ENCODE measurements around the gene GPR18.

Gene GPR18

GRCh38 chr13:99280166-99280565 lies 22.0 kb upstream of the GPR18 start:
- no peak for TF ChIP-seq CTCF (IDR thresholded peaks at IDR 0.05; ENCODE audit: low read length)
- TF ChIP-seq EZH2 (optimal IDR thresholded peaks at IDR 0.05; ENCODE audit: low read depth, low read length): no peak
- TF ChIP-seq EZH2phosphoT487 (IDR thresholded peaks at IDR 0.05; ENCODE audit: low read length): no peak
- H3K4me1 ChIP-seq (ENCODE audit: low read length): peaks cover 10% of the 10 kb centered on the region
- no peaks in the 10 kb centered on the region for H3K9me2 ChIP-seq (replicated peaks; ENCODE audit: insufficient read depth, low read length)
- no peak overlapping the region for H2AFZ ChIP-seq (ENCODE audit: low read length)
- no peaks in the 10 kb centered on the region for H3K36me3 ChIP-seq (replicated peaks; ENCODE audit: insufficient read depth, low read length)
- H3K27me3 ChIP-seq (replicated peaks; ENCODE audit: insufficient read depth, low read length): no peaks in the 10 kb centered on the region
- no peaks in the 10 kb centered on the region for H3F3A ChIP-seq (ENCODE audit: insufficient read depth, low read length)
- H3K4me2 ChIP-seq (ENCODE audit: low read depth, low read length): no peak overlapping the region
- DNase-seq: no peak
- H3K9me3 ChIP-seq (replicated peaks; ENCODE audit: insufficient read depth, low read length): no peaks in the 10 kb centered on the region
- H4K20me1 ChIP-seq (ENCODE audit: insufficient read depth, low read length): no peaks in the 10 kb centered on the region
- no peak overlapping the region for H3K4me3 ChIP-seq (ENCODE audit: low read length)
- H3K9ac ChIP-seq (ENCODE audit: low read length): no peak overlapping the region
- H3K79me2 ChIP-seq (ENCODE audit: low read length): no peaks in the 10 kb centered on the region
- H3K27ac ChIP-seq (ENCODE audit: low read length): no peak overlapping the region

GRCh38 chr13:99279637-99280036 lies 21.5 kb upstream of the GPR18 start:
- H3K36me3 ChIP-seq (replicated peaks; ENCODE audit: insufficient read depth, low read length): no peaks in the 10 kb centered on the region
- H3K9me2 ChIP-seq (replicated peaks; ENCODE audit: insufficient read depth, low read length): no peaks in the 10 kb centered on the region
- TF ChIP-seq CTCF (IDR thresholded peaks at IDR 0.05; ENCODE audit: low read length) (no peak), EZH2 (optimal IDR thresholded peaks at IDR 0.05; ENCODE audit: low read depth, low read length) (no peak), EZH2phosphoT487 (IDR thresholded peaks at IDR 0.05; ENCODE audit: low read length) (no peak)
- H3K4me2 ChIP-seq (ENCODE audit: low read depth, low read length): no peak overlapping the region
- H3K79me2 ChIP-seq (ENCODE audit: low read length): no peaks in the 10 kb centered on the region
- no peak for DNase-seq
- peaks cover 10% of the 10 kb centered on the region for H3K4me1 ChIP-seq (ENCODE audit: low read length)
- no peaks in the 10 kb centered on the region for H3K27me3 ChIP-seq (replicated peaks; ENCODE audit: insufficient read depth, low read length)
- no peaks in the 10 kb centered on the region for H3K9me3 ChIP-seq (replicated peaks; ENCODE audit: insufficient read depth, low read length)
- no peak overlapping the region for H3K9ac ChIP-seq (ENCODE audit: low read length)
- no peak overlapping the region for H3K4me3 ChIP-seq (ENCODE audit: low read length)
- no peaks in the 10 kb centered on the region for H3F3A ChIP-seq (ENCODE audit: insufficient read depth, low read length)
- H2AFZ ChIP-seq (ENCODE audit: low read length): no peak overlapping the region
- H3K27ac ChIP-seq (ENCODE audit: low read length): no peak overlapping the region
- H4K20me1 ChIP-seq (ENCODE audit: insufficient read depth, low read length): no peaks in the 10 kb centered on the region

GRCh38 chr13:99278843-99279242 lies 20.7 kb upstream of the GPR18 start:
- H3K36me3 ChIP-seq (replicated peaks; ENCODE audit: insufficient read depth, low read length): no peaks in the 10 kb centered on the region
- H3K27me3 ChIP-seq (replicated peaks; ENCODE audit: insufficient read depth, low read length): no peaks in the 10 kb centered on the region
- no peaks in the 10 kb centered on the region for H3K9me3 ChIP-seq (replicated peaks; ENCODE audit: insufficient read depth, low read length)
- no peak for DNase-seq
- H3F3A ChIP-seq (ENCODE audit: insufficient read depth, low read length): no peaks in the 10 kb centered on the region
- no peak overlapping the region for H3K4me2 ChIP-seq (ENCODE audit: low read depth, low read length)
- no peak overlapping the region for H3K9ac ChIP-seq (ENCODE audit: low read length)
- H3K27ac ChIP-seq (ENCODE audit: low read length): no peak overlapping the region
- no peak overlapping the region for H3K4me3 ChIP-seq (ENCODE audit: low read length)
- H4K20me1 ChIP-seq (ENCODE audit: insufficient read depth, low read length): no peaks in the 10 kb centered on the region
- H2AFZ ChIP-seq (ENCODE audit: low read length): no peak overlapping the region
- no peaks in the 10 kb centered on the region for H3K79me2 ChIP-seq (ENCODE audit: low read length)
- H3K4me1 ChIP-seq (ENCODE audit: low read length): peaks cover 10% of the 10 kb centered on the region
- H3K9me2 ChIP-seq (replicated peaks; ENCODE audit: insufficient read depth, low read length): no peaks in the 10 kb centered on the region
- TF ChIP-seq EZH2 (optimal IDR thresholded peaks at IDR 0.05; ENCODE audit: low read depth, low read length): no peak
- TF ChIP-seq CTCF (IDR thresholded peaks at IDR 0.05; ENCODE audit: low read length): no peak
- TF ChIP-seq EZH2phosphoT487 (IDR thresholded peaks at IDR 0.05; ENCODE audit: low read length): no peak
